Measurements from ENCODE around the gene IPPK. TPM values are rescaled to one million over a fixed set of nuclear protein-coding genes. Genes with fewer than 3 reads are reported as not detected.
"Not testable (repeated sequence)": the region's sequence is repeated elsewhere in the genome, so short reads cannot be mapped to it uniquely, and the experiment has no call there.

IPPK gene
- total RNA-seq, 2 donors from 2014 or later, result 8.9 to 13.1 TPM

- Histone ChIP-seq H3K27me3 (no peaks in the 10 kb centered on the region), H3K36me3 (peaks cover 37% of the 10 kb centered on the region), H3K27ac (no peak overlapping the region), H3K9me3 (no peaks in the 10 kb centered on the region), H3K4me3 (no peak overlapping the region), H3K4me1 (no peaks in the 10 kb centered on the region)
- DNase-seq (ENCODE audit: low spot score), result no peak
- no peak for TF ChIP-seq CTCF (IDR thresholded peaks at IDR 0.05)
Measured at GRCh38 chr9:92627651-92628050, 42.3 kb downstream of the IPPK start.

GRCh38 chr9:92626484-92626883 lies 43.4 kb downstream of the IPPK start:
- peaks cover 26% of the 10 kb centered on the region for H3K36me3 ChIP-seq
- TF ChIP-seq CTCF (IDR thresholded peaks at IDR 0.05), result no peak
- H3K4me1 ChIP-seq, result no peaks in the 10 kb centered on the region
- no peak overlapping the region for H3K27ac ChIP-seq
- H3K9me3 ChIP-seq, result no peaks in the 10 kb centered on the region
- no peaks in the 10 kb centered on the region for H3K27me3 ChIP-seq
- DNase-seq (ENCODE audit: low spot score), result no peak
- H3K4me3 ChIP-seq, result no peak overlapping the region

- H3K27ac ChIP-seq, H3K4me1 ChIP-seq, H3K4me3 ChIP-seq, H3K27me3 ChIP-seq, H3K9me3 ChIP-seq: not testable (repeated sequence)
- H3K36me3 ChIP-seq, result peaks cover 33% of the 10 kb centered on the region
- peak; percentile 55 for DNase-seq (ENCODE audit: low spot score)
Measured at GRCh38 chr9:92623936-92624335, 46.0 kb downstream of the IPPK start.

GRCh38 chr9:92620845-92621244 lies 49.1 kb downstream of the IPPK start:
- H3K36me3 ChIP-seq, result peaks cover 49% of the 10 kb centered on the region
- H3K27ac ChIP-seq, result peak overlapping the region; percentile 20 to 40
- no peak for DNase-seq (ENCODE audit: low spot score)
- no peaks in the 10 kb centered on the region for H3K9me3 ChIP-seq
- H3K4me3 ChIP-seq, result no peak overlapping the region
- TF ChIP-seq CTCF (IDR thresholded peaks at IDR 0.05), result no peak
- no peaks in the 10 kb centered on the region for H3K27me3 ChIP-seq
- peaks cover 0 to 23% of the 10 kb centered on the region in 2 donors for H3K4me1 ChIP-seq

GRCh38 chr9:92619601-92620300 lies 50.2 kb downstream of the IPPK start:
- peaks cover 0 to 23% of the 10 kb centered on the region in 2 donors for H3K4me1 ChIP-seq
- TF ChIP-seq CTCF (IDR thresholded peaks at IDR 0.05), result no peak
- no peak overlapping the region for H3K4me3 ChIP-seq
- no peaks in the 10 kb centered on the region for H3K9me3 ChIP-seq
- H3K36me3 ChIP-seq, result peaks cover 50% of the 10 kb centered on the region
- DNase-seq (ENCODE audit: low spot score), result peak; percentile 50
- no peaks in the 10 kb centered on the region for H3K27me3 ChIP-seq
- no peak overlapping the region for H3K27ac ChIP-seq

GRCh38 chr9:92618633-92619225 lies 51.2 kb downstream of the IPPK start:
- DNase-seq (ENCODE audit: low spot score), result peak; percentile 32
- no peaks in the 10 kb centered on the region for H3K9me3 ChIP-seq
- H3K27me3 ChIP-seq, result no peaks in the 10 kb centered on the region
- H3K27ac ChIP-seq, result no peak overlapping the region
- TF ChIP-seq CTCF (IDR thresholded peaks at IDR 0.05), result no peak
- peaks cover 49% of the 10 kb centered on the region for H3K36me3 ChIP-seq
- peaks cover 0 to 23% of the 10 kb centered on the region in 2 donors for H3K4me1 ChIP-seq
- H3K4me3 ChIP-seq, result no peak overlapping the region
